MM.1S (cell line): ENCODE data around the gene STK39.

ENCODE experiments used
- EZH2 ChIP-seq: fragments of 300-600 bp; sonication (generic); optimal IDR thresholded peaks from 2 replicates; pipeline ENCODE3; 2017; ENCODE audit warnings: low read depth, mild to moderate bottlenecking, antibody characterized with exemption, low read length, mixed read lengths
- TF ChIP-seq, protein P1 (sequence below): fragments of 300-600 bp; sonication (generic); IDR thresholded peaks from 2 replicates; pipeline ENCODE4 v1.5.1; 2016; ENCODE audit warnings: antibody characterized with exemption, low read length, mixed read lengths

DNA sequence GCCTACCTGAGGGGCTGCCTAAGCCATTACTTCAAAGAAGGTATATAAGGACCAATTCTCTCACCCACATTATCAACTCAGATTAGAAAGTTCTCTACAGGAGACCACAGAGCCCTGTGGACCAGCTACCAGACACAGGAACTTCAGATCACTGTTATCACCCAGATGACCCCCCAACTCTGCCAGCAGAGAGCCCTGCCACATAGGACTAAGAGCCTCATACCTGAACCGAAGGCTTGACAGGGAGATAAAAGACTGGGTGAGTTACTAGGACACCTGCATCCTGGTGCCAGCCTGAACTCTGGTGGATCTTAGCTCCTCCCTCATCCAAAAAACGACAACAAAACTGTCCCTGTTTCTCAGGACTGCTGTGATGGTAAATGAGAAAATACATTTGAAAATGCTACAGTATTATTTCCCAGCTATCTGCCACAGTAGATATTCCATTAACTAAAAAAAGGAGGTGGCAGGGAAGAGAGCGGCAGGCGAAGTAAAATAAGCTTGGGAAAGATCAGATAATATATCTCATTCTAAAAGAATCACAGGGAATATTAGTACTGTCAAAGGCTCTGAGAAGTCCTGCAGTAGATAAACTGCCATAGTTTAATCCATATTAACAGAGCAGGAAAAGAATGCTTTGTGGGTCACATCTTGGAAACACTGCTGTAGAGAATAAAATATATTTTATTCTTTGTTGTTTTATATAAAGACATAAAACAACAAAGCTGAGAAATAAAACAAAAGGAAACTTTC, 79.7 kb downstream of the STK39 start:
- no peak for TF ChIP-seq EZH2
- TF ChIP-seq, protein P1, sequence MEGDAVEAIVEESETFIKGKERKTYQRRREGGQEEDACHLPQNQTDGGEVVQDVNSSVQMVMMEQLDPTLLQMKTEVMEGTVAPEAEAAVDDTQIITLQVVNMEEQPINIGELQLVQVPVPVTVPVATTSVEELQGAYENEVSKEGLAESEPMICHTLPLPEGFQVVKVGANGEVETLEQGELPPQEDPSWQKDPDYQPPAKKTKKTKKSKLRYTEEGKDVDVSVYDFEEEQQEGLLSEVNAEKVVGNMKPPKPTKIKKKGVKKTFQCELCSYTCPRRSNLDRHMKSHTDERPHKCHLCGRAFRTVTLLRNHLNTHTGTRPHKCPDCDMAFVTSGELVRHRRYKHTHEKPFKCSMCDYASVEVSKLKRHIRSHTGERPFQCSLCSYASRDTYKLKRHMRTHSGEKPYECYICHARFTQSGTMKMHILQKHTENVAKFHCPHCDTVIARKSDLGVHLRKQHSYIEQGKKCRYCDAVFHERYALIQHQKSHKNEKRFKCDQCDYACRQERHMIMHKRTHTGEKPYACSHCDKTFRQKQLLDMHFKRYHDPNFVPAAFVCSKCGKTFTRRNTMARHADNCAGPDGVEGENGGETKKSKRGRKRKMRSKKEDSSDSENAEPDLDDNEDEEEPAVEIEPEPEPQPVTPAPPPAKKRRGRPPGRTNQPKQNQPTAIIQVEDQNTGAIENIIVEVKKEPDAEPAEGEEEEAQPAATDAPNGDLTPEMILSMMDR: no peak
